A549 (cell line): ENCODE data around the gene SGCA. TPM values are rescaled to one million over a fixed set of nuclear protein-coding genes. Genes with fewer than 3 reads are reported as not detected.

Source experiments
- CBX2 ChIP-seq: fragments of 200-600 bp; sonication (generic); IDR thresholded peaks from 2 replicates; pipeline ENCODE4 v1.6.1; 2016; ENCODE audit warnings: low read depth, mild to moderate bottlenecking, borderline replicate concordance
- CEBPB ChIP-seq, 2 experiments: fragments of >200 bp in 1 of 2; sonication (Bioruptor Twin) in 1 of 2; formaldehyde crosslinking in 1 of 2; IDR thresholded peaks; 2 replicates each; pipeline ENCODE4 v1.6.1; 2012 to 2016
- CHD2 ChIP-seq: fragments of 150-350 bp; IDR thresholded peaks from 2 replicates; pipeline ENCODE4 v1.6.1; 2014; ENCODE audit warnings: low read length; ENCODE audit not compliant: partially characterized antibody
- EHMT2 ChIP-seq: fragments of 200-600 bp; sonication (generic); IDR thresholded peaks from 2 replicates; pipeline ENCODE4 v1.6.1; 2016; ENCODE audit warnings: antibody characterized with exemption, low read depth, mild to moderate bottlenecking, moderate library complexity
- EP300 ChIP-seq, 2 experiments: fragments of >200 bp; sonication (Bioruptor Twin); formaldehyde crosslinking; IDR thresholded peaks; 2 replicates in 1 of 2; 3 replicates in 1 of 2; pipeline ENCODE4 v1.6.1; 2016 to 2017
- FOSB ChIP-seq: fragments of 250-450 bp; sonication (Bioruptor Pico); IDR thresholded peaks from 2 replicates; pipeline ENCODE4 v1.5.0; 2020; ENCODE audit warnings: mild to moderate bottlenecking, moderate library complexity
- FOSL2 ChIP-seq, 2 experiments: fragments of 450-650 bp in 1 of 2; fragments of >200 bp in 1 of 2; sonication (Bioruptor Twin) in 1 of 2; formaldehyde crosslinking; IDR thresholded peaks; 2 replicates each; pipeline versions ENCODE4 v1.5.0 to v1.6.1; 2016 to 2020; ENCODE audit warnings: mild to moderate bottlenecking in 1 of 2, moderate library complexity in 1 of 2
- GATA3 ChIP-seq: IDR thresholded peaks from 2 replicates; pipeline ENCODE4 v1.6.1; 2012; ENCODE audit warnings: borderline replicate concordance
- HDAC2 ChIP-seq: fragments of 200-600 bp; sonication (generic); IDR thresholded peaks from 2 replicates; pipeline ENCODE4 v1.6.1; 2016
- JUN ChIP-seq, 2 experiments: fragments of >200 bp; sonication (Bioruptor Twin); formaldehyde crosslinking; IDR thresholded peaks; 2 replicates in 1 of 2; 3 replicates in 1 of 2; pipeline ENCODE4 v1.6.1; 2016 to 2017
- KDM5A ChIP-seq: fragments of 200-600 bp; sonication (generic); IDR thresholded peaks from 2 replicates; pipeline ENCODE4 v1.6.1; 2016; ENCODE audit warnings: antibody characterized with exemption, mild to moderate bottlenecking
- MYC ChIP-seq: IDR thresholded peaks from 2 replicates; pipeline ENCODE4 v1.6.1; 2012; ENCODE audit warnings: mild to moderate bottlenecking, inconsistent platforms, low read length, improper control_type of control experiment, borderline replicate concordance
- NPAS2 ChIP-seq: fragments of 250-450 bp; sonication (Bioruptor Pico); IDR thresholded peaks from 2 replicates; pipeline ENCODE4 v1.8.0; 2022; ENCODE audit warnings: mild to moderate bottlenecking, moderate library complexity, borderline replicate concordance
- POLR2A ChIP-seq: IDR thresholded peaks from 2 replicates; pipeline ENCODE4 v1.6.1; 2012; ENCODE audit warnings: mild to moderate bottlenecking, low read length
- RARB ChIP-seq: fragments of 250-450 bp; sonication (Bioruptor Pico); IDR thresholded peaks from 2 replicates; pipeline ENCODE4 v1.8.0; 2021; ENCODE audit warnings: mild to moderate bottlenecking, moderate library complexity
- RCOR1 ChIP-seq: fragments of 150-350 bp; IDR thresholded peaks from 2 replicates; pipeline ENCODE4 v1.6.1; 2014; ENCODE audit warnings: antibody characterized with exemption, low read length, low read depth
- RFX5 ChIP-seq: fragments of 450-650 bp; IDR thresholded peaks from 2 replicates; pipeline ENCODE4 v1.7.1; 2014; ENCODE audit warnings: antibody characterized with exemption, mild to moderate bottlenecking, moderate library complexity
- RNF2 ChIP-seq: fragments of 200-600 bp; sonication (generic); IDR thresholded peaks from 2 replicates; pipeline ENCODE4 v1.6.1; 2016; ENCODE audit warnings: low read depth, mild to moderate bottlenecking, antibody characterized with exemption, moderate library complexity, borderline replicate concordance
- TP53 ChIP-seq: fragments of 250-450 bp; sonication (Bioruptor Pico); IDR thresholded peaks from 2 replicates; pipeline ENCODE4 v1.5.0; 2021; ENCODE audit warnings: mild to moderate bottlenecking, moderate library complexity
- ZNF302 ChIP-seq: fragments of 250-450 bp; sonication (Bioruptor Pico); IDR thresholded peaks from 2 replicates; pipeline ENCODE4 v1.9.0; 2021; ENCODE audit warnings: inconsistent platforms, mild to moderate bottlenecking, moderate library complexity
- polyA plus RNA-seq, 4 experiments: library from polyadenylated mRNA; depleted of rRNA in 3 of 4; stranded (reverse); fragments of >200 nt; fragmentation: RNase III in 1 of 4; extraction: RNeasy Plus Mini Kit Qiagen cat#74134 plus additional on column Dnase treatment in 1 of 4; gene quantifications; 2 replicates in 3 of 4; 3 replicates in 1 of 4; pipeline ENCODE4 v1.2.3, GENCODE V29; 2011 to 2017
- TF ChIP-seq, protein P1 (sequence below): fragments of 200-600 bp; sonication (generic); IDR thresholded peaks from 2 replicates; pipeline ENCODE4 v1.6.1; 2016; ENCODE audit warnings: antibody characterized with exemption, mild to moderate bottlenecking, moderate library complexity
- TF ChIP-seq, protein P2 (sequence below): IDR thresholded peaks from 2 replicates; pipeline ENCODE4 v1.6.1; 2012
- TF ChIP-seq, protein P3 (sequence below): fragments of >200 bp; sonication (Bioruptor Twin); formaldehyde crosslinking; IDR thresholded peaks from 3 replicates; pipeline ENCODE4 v1.5.1; 2016

Gene SGCA
- polyA plus RNA-seq, 2 of the 4 experiments (the other 2 are of a cell fraction): 0.44 to 3.4 TPM

DNA sequence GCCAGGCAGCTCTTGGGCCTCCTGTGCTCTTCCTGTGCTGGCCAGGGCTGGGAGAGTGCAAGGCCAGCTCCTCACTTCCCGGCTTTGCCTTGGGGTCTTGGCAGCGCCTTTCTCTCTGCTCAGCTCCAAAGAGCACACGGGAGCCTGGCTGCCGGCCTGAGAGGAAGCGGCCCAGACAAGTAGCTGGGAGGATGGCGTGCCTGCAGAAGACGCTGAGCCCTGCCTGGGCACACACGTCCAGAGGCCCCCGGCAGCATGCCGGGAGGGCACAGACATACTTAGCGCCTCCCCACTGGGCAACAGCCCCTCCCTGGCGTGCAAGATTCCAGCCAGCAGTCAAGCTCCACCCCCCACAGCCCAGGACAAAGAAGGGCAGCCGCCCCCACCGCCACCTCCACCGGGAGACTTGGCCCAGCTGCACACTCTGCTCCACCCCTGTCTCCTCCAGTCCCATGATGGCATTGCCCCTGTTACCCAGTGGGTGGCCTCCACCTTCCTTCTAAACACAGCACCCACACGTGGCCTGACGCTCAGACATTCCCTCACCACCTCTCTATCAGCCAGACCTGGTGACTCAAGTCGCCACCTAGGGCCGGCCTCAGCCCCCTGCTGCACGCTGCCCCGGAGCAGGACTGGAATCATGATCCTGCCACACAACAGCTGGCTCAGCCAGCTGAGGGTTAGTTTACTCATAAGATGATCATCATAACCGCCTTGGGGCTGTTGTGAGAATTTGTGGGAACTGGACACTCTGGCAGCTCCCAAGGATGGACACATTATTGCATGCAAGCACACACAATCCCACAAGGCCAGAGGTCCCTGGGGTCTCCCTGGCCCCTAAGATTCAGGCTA, 12.4 kb downstream of the SGCA start (continued):
- TF ChIP-seq, protein P1, sequence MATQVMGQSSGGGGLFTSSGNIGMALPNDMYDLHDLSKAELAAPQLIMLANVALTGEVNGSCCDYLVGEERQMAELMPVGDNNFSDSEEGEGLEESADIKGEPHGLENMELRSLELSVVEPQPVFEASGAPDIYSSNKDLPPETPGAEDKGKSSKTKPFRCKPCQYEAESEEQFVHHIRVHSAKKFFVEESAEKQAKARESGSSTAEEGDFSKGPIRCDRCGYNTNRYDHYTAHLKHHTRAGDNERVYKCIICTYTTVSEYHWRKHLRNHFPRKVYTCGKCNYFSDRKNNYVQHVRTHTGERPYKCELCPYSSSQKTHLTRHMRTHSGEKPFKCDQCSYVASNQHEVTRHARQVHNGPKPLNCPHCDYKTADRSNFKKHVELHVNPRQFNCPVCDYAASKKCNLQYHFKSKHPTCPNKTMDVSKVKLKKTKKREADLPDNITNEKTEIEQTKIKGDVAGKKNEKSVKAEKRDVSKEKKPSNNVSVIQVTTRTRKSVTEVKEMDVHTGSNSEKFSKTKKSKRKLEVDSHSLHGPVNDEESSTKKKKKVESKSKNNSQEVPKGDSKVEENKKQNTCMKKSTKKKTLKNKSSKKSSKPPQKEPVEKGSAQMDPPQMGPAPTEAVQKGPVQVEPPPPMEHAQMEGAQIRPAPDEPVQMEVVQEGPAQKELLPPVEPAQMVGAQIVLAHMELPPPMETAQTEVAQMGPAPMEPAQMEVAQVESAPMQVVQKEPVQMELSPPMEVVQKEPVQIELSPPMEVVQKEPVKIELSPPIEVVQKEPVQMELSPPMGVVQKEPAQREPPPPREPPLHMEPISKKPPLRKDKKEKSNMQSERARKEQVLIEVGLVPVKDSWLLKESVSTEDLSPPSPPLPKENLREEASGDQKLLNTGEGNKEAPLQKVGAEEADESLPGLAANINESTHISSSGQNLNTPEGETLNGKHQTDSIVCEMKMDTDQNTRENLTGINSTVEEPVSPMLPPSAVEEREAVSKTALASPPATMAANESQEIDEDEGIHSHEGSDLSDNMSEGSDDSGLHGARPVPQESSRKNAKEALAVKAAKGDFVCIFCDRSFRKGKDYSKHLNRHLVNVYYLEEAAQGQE: no peak
- TF ChIP-seq FOSB (CRISPR knock-in tag) (no peak), RFX5 (no peak; the same call in 1 of the 2 replicates), CHD2 (peak; percentile 9), POLR2A (peak; percentile 73), HDAC2 (no peak), RNF2 (no peak), MYC (peak; percentile 94), EP300 (IDR thresholded peaks at IDR 0.05) (peak; percentile 67 to 71; a peak in 3 of 5 replicates), RCOR1 (no peak), JUN (IDR thresholded peaks at IDR 0.05) (peak; percentile 68 to 77; a peak in 4 of 5 replicates), CEBPB (IDR thresholded peaks at IDR 0.05) (0 out of 4 replicates have a peak, but pooled peaks of 1 of the 2 experiments have one; percentile 28), EHMT2 (no peak), GATA3 (peak; percentile 81; the same call in 1 of the 2 replicates), ZNF302 (no peak), NPAS2 (CRISPR knock-in tag) (peak; percentile 53; the same call in 1 of the 2 replicates), CBX2 (no peak), FOSL2 (IDR thresholded peaks at IDR 0.05) (no peak; the same call in 1 of the 2 replicates), FOSL2 (CRISPR knock-in tag; IDR thresholded peaks at IDR 0.05) (peak; percentile 92), RARB (CRISPR knock-in tag) (no peak), KDM5A (no peak), TP53 (CRISPR knock-in tag) (no peak)
- TF ChIP-seq, protein P2, sequence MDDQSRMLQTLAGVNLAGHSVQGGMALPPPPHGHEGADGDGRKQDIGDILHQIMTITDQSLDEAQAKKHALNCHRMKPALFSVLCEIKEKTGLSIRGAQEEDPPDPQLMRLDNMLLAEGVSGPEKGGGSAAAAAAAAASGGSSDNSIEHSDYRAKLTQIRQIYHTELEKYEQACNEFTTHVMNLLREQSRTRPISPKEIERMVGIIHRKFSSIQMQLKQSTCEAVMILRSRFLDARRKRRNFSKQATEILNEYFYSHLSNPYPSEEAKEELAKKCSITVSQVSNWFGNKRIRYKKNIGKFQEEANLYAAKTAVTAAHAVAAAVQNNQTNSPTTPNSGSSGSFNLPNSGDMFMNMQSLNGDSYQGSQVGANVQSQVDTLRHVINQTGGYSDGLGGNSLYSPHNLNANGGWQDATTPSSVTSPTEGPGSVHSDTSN: peak; percentile 90
- TF ChIP-seq, protein P3, sequence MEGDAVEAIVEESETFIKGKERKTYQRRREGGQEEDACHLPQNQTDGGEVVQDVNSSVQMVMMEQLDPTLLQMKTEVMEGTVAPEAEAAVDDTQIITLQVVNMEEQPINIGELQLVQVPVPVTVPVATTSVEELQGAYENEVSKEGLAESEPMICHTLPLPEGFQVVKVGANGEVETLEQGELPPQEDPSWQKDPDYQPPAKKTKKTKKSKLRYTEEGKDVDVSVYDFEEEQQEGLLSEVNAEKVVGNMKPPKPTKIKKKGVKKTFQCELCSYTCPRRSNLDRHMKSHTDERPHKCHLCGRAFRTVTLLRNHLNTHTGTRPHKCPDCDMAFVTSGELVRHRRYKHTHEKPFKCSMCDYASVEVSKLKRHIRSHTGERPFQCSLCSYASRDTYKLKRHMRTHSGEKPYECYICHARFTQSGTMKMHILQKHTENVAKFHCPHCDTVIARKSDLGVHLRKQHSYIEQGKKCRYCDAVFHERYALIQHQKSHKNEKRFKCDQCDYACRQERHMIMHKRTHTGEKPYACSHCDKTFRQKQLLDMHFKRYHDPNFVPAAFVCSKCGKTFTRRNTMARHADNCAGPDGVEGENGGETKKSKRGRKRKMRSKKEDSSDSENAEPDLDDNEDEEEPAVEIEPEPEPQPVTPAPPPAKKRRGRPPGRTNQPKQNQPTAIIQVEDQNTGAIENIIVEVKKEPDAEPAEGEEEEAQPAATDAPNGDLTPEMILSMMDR: peak; percentile 86
